Measurements from ENCODE around the gene LEFTY1. TPM values are rescaled to one million over a fixed set of nuclear protein-coding genes. Genes with fewer than 3 reads are reported as not detected.

The LEFTY1 gene
- total and polyA plus RNA-seq, 2 of the 13 experiments (the other 11 are each of a cell fraction or from before 2014, with no cell fraction given), result 0.29 to 0.79 TPM

DNA sequence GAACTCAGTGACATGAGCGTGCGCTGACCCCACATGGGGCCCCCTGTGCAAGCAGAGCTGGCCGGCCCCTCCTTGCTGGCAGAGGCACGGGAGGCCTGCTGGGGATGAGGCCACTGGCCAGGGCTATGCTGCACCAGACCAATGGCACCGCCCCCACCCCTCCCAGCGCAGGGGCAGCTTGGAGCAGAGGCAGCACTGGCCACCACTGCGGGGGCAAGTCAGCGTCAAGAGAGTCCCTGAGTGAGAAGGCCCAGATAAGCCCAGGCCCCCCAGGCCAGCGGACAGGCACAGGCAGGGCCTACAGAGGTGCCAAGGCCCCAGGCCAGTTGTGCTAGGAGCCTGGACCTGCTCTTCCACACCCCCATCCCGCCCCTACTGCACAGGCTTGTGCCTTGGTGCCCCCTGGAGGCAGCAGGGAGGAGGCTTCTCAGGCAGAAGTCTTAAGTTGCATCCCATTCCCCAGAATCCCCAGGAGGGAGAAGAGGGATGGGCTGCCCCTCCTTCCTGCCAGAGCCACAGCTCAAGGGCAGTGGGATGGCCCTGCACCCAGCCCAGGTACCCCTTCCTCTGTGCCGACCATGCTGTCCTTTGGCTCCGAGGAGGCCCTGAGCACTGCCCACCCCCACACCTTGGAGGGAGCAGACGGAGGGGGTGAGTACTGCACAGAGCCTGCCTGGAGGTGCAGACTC lies 43.2 kb downstream of the LEFTY1 start (continued):
- TF ChIP-seq AHDC1 (CRISPR knock-in tag; IDR thresholded peaks at IDR 0.05; ENCODE audit: borderline replicate concordance), result no peak
- TF ChIP-seq, protein P1, sequence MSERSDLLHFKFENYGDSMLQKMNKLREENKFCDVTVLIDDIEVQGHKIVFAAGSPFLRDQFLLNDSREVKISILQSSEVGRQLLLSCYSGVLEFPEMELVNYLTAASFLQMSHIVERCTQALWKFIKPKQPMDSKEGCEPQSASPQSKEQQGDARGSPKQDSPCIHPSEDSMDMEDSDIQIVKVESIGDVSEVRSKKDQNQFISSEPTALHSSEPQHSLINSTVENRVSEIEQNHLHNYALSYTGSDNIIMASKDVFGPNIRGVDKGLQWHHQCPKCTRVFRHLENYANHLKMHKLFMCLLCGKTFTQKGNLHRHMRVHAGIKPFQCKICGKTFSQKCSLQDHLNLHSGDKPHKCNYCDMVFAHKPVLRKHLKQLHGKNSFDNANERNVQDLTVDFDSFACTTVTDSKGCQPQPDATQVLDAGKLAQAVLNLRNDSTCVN (CRISPR knock-in tag; IDR thresholded peaks at IDR 0.05; ENCODE audit: borderline replicate concordance), result no peak
- TF ChIP-seq SMARCE1 (IDR thresholded peaks at IDR 0.05; ENCODE audit: borderline replicate concordance), result no peak
- no peak for TF ChIP-seq SIX4 (CRISPR knock-in tag; IDR thresholded peaks at IDR 0.05)
- peak; percentile 77; the same call in 1 of the 2 replicates for TF ChIP-seq KDM2A (CRISPR knock-in tag; IDR thresholded peaks at IDR 0.05; ENCODE audit: borderline replicate concordance, low read depth)
- TF ChIP-seq CHD4 (IDR thresholded peaks at IDR 0.05; ENCODE audit: borderline replicate concordance, low read length), result no peak
- TF ChIP-seq ZNF501 (CRISPR knock-in tag; IDR thresholded peaks at IDR 0.05), result no peak
- TF ChIP-seq PRMT3 (CRISPR knock-in tag; IDR thresholded peaks at IDR 0.05; ENCODE audit: borderline replicate concordance, low read depth), result no peak
- no peak for TF ChIP-seq ESRRA (CRISPR knock-in tag; IDR thresholded peaks at IDR 0.05; ENCODE audit: low read depth)
- no peak for TF ChIP-seq TFDP2 (CRISPR knock-in tag; IDR thresholded peaks at IDR 0.05)
- TF ChIP-seq SP140L (CRISPR knock-in tag; IDR thresholded peaks at IDR 0.05; ENCODE audit: borderline replicate concordance), result no peak
- no peak for TF ChIP-seq ZNF713 (CRISPR knock-in tag; IDR thresholded peaks at IDR 0.05)
- TF ChIP-seq AKAP8 (CRISPR knock-in tag; IDR thresholded peaks at IDR 0.05), result no peak; the same call in 1 of the 2 replicates
- no peak for TF ChIP-seq HNRNPH1 (optimal IDR thresholded peaks at IDR 0.05; ENCODE audit: low read depth, low read length)
- no peak for TF ChIP-seq GRHL1 (CRISPR knock-in tag; conservative IDR thresholded peaks at IDR 0.05)
- TF ChIP-seq KLF16 (CRISPR knock-in tag; IDR thresholded peaks at IDR 0.05), result no peak
- TF ChIP-seq ZSCAN9 (CRISPR knock-in tag; IDR thresholded peaks at IDR 0.05; ENCODE audit: borderline replicate concordance), result no peak
- TF ChIP-seq ZNF234 (CRISPR knock-in tag; conservative IDR thresholded peaks at IDR 0.05), result no peak
- no peak for TF ChIP-seq CBX1 (IDR thresholded peaks at IDR 0.05; ENCODE audit: low read depth)
- no peak for TF ChIP-seq RFXANK (CRISPR knock-in tag; IDR thresholded peaks at IDR 0.05)
